ENCODE measurements around the gene ZBTB46. TPM values are rescaled to one million over a fixed set of nuclear protein-coding genes. Genes with fewer than 3 reads are reported as not detected.
"Not testable (repeated sequence)": the region's sequence is repeated elsewhere in the genome, so short reads cannot be mapped to it uniquely, and the experiment has no call there.

Gene ZBTB46
- total RNA-seq, 1 donor from 2014 or later = 13.5 TPM

GRCh38 chr20:63778857-63779256 is 52.2 kb downstream of the ZBTB46 start:
- DNase-seq (no peak), ATAC-seq (ENCODE audit: poor library complexity) (no peak)
- intact Hi-C loops (cut with DNase I) = no loop called here

DNA sequence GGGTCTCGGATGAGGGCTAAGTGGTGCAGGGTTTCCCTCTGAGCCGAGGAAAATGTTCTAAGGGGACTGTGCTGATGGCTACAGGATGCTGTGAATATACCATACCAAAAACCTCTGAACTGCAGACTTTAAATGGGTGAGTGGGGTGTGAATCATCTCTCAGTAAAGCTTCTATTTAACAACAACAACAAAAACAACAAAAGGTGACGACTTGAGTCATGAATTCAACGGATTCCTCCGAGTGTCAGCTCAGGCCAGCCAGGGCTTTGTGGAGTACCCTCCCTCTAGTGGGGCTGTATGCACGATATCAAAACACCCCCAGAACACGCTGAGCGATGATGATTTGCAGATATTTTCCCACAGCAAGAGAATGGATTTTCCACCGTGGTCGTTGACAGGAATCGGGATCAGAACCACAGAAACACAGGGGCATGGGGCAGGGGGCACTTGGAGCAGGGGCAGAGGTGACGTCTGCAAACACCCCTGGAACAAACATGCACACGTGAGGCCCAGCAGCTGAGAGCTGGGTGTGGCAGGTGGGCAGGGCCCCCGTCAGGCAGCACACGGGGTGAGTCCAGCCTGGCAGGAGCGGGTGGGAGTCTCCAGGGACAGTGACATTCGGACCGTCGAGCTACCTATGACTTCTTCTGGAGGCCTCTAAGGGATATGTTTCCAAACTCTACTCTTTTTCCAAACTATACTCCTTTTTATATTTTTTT is 52.9 kb downstream of the ZBTB46 start:
- intact Hi-C loops (cut with DNase I) = no loop called here
- ATAC-seq (ENCODE audit: poor library complexity) (no peak), DNase-seq (no peak)

DNA sequence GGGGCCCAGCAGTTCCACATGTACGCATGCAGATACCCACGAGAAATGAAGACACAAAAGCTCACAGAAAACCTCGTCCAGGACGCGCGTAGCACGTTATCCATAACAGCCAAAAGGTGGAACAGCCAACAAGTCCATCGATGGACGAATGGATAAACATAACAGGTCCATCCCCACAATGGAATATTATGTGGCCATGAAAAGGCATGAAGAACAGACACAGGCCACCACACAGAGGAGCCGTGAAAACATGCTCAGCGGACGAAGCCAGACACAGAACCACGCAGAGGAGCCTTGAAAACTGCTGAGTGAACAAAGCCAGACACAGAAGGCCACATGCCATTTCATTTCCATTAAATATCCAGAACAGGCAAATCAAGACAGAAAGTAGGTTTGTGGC is 53.5 kb downstream of the ZBTB46 start:
- intact Hi-C loops (cut with DNase I) = no loop called here

GRCh38 chr20:63776875-63777274 is 54.2 kb downstream of the ZBTB46 start:
- DNase-seq; ATAC-seq (ENCODE audit: poor library complexity); intact Hi-C loops (cut with DNase I): not testable (repeated sequence)

More for the DNA sequence above, 53.5 kb downstream of the ZBTB46 start:
- DNase-seq (no peak), ATAC-seq (ENCODE audit: poor library complexity) (no peak)

DNA sequence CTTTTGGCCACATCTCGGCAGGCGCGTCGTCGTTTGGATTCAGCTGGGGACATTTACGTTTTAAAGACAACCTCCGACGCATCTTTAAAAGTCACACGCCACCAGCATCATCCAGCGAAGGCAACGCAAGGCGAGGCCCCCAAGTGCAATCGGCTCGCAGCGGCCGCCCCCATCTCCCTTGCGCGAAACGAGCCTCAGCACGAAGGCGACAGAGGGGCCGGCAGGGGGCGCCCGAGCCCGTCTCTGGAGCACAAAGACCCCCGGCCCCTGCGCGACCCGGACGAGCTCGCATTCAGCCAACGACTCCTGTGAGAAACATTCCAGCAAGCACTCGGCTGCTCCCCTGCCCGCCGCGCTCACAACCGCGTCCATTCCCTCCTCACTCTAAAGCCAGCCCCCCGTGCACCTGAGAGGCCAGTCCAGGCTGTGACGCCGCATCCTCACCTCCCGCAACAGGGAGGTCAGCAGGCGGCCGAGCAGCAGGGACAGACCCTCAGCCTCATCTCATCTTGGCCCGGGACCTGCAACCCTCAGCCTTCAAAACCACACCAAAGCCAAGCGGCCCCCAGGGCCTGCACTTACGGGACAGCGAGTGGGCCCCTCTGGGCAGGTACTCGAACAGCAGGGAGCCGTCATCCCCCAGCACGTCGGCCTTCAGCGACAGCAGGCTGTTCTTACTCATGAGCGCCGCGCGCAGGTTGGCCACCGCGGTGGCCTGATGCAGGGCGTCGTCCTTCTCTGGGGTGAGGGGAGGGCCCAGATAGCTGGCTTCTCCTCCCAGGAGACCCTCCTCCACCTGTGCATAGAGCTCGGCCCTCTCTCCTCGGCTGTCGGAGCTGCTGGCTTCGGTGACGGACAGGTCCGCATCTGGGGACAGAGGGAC is 55.7 kb downstream of the ZBTB46 start:
- ATAC-seq (ENCODE audit: poor library complexity) = peak; percentile 52
- DNase-seq = no peak
- intact Hi-C loops (cut with DNase I) = no loop called here

DNA sequence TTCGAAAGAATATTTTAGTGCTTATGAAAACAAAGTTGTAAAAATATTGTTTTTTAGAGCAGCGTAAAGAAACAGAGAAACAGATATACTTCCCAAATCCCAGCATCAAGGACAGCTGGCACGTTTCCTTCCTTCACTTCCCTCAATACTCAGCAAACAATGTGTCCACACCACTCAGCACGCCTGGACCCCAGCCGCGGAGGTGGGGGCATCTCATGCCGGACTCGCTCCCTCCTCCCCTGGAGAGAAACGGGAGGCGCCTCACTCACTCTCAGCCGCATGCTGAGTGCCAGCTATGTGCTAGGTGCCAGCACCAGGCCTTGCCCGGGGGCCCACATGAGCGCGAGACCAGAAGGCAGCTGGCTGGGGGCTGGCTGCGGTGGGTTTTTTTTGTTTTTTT is 56.8 kb downstream of the ZBTB46 start:
- DNase-seq = no peak

GRCh38 chr20:63773571-63774241 is 57.4 kb downstream of the ZBTB46 start:
- ATAC-seq (ENCODE audit: poor library complexity) (no peak), DNase-seq (no peak)
- intact Hi-C loops (cut with DNase I) = no loop called here

More for the DNA sequence above, 56.8 kb downstream of the ZBTB46 start:
- intact Hi-C loops (cut with DNase I) = no loop called here
- no peak for ATAC-seq (ENCODE audit: poor library complexity)

GRCh38 chr20:63772781-63773518 is 58.1 kb downstream of the ZBTB46 start:
- ATAC-seq (ENCODE audit: poor library complexity) (peak; percentile 63), DNase-seq (no peak)
- intact Hi-C loops (cut with DNase I) = no loop called here

DNA sequence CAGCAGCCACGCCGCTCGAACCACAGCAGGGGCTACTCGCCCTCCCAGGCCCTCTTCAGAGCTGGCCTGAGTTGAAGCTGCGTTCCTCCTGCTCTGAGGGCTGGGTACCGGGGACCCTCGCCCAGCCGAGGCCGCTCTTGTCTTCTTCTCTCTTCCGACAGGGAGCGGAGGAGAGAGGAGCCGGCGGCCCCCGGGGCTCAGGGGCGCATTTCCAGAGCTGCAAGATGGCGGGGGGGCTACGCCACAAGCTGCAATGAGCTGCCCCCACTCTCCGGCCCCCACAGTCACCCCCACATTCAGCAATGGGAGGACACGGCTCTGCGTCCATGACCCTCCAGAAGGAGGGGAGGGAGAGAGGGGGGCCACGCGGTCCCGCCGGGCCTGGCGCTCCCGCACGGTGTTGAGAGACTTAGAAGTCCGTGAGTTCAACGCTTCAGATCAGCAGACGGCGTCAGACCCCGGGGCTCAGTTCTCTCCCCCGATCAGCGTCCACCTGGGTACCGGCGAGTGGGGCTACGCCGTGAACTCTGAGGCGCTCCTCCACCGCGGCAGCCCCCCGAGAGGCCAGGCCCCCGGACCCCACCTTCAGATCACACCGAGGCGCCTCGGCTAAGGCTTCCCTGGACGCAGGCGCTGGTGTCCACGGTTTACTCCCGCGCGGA is 59.9 kb downstream of the ZBTB46 start:
- no peak for ATAC-seq (ENCODE audit: poor library complexity)
- intact Hi-C loops (cut with DNase I) = no loop called here
- DNase-seq = no peak

GRCh38 chr20:63769891-63770474 is 61.1 kb downstream of the ZBTB46 start:
- no peak for DNase-seq
- intact Hi-C loops (cut with DNase I) = no loop called here
- no peak for ATAC-seq (ENCODE audit: poor library complexity)

GRCh38 chr20:63768591-63769515 is 62.2 kb downstream of the ZBTB46 start:
- no peak for ATAC-seq (ENCODE audit: poor library complexity)
- no peak for DNase-seq
- intact Hi-C loops (cut with DNase I) = no loop called here

- intact Hi-C loops (cut with DNase I) = no loop called here
- DNase-seq = no peak
- no peak for ATAC-seq (ENCODE audit: poor library complexity)
Measured at GRCh38 chr20:63767886-63768285, 63.2 kb downstream of the ZBTB46 start.

DNA sequence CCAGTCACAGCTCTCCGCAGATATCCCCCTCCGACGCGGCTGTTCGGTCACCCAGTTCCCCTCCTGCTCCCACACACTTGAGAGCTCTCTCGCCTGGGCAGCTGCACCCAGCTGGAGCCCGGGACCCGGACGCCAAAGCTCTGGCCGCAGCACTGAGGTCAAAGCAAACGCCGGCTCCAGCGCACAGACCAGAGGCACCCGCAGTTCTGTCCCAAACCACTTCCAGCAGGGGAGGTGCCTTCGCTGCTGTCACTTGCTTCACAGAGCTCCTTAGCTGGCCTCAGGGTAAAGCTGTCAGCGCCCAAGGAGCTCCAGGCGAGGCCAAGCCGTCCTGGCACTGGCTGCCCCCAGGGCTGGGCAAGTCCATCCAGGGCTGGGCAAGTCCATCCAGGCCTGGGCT is 63.6 kb downstream of the ZBTB46 start:
- DNase-seq (no peak), ATAC-seq (ENCODE audit: poor library complexity) (peak; percentile 45)
- intact Hi-C loops (cut with DNase I) = no loop called here

- DNase-seq (no peak), ATAC-seq (ENCODE audit: poor library complexity) (no peak)
- intact Hi-C loops (cut with DNase I) = no loop called here
Measured at GRCh38 chr20:63766695-63767426, 64.2 kb downstream of the ZBTB46 start.

DNA sequence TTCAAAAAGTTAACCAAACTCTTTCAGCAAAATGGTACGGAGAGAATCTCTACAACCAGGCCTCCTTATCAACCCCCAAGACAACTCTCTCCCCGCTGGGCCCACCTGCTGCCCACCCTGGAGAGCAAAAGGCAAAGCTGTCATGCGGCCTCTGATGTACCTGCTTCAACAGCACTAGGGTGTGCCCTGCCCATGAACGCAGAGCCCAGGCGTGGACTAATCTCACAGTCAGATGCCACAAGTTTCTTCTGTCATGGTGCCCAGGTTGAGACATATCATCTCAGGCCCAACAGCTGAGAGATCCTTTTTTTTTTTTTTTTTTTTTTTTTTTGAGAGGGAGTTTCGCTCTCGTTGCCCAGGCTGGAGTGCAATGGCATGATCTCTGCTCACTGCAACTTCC is 65.2 kb downstream of the ZBTB46 start:
- ATAC-seq (ENCODE audit: poor library complexity) (no peak), DNase-seq (no peak)
- intact Hi-C loops (cut with DNase I) = no loop called here

GRCh38 chr20:63765082-63765873 is 65.8 kb downstream of the ZBTB46 start:
- intact Hi-C loops (cut with DNase I) = no loop called here
- ATAC-seq (ENCODE audit: poor library complexity) = no peak
- no peak for DNase-seq
